GM12864 (cell line): ENCODE measurements around the gene GCLC.

Source experiments
- DNase-seq: peaks from one replicate; pipeline ENCODE4 v3.0.0-alpha.2; 2011; ENCODE audit warnings: low read depth
- H3K4me3 ChIP-seq: 2 replicates; pipeline ENCODE4 v1.5.1; 2011; ENCODE audit warnings: mild to moderate bottlenecking, low read depth, low read length, control low read depth
- TF ChIP-seq, protein P1 (sequence below): IDR thresholded peaks from 2 replicates; pipeline ENCODE4 v1.5.1; 2011; ENCODE audit warnings: low read depth, mild to moderate bottlenecking, moderate library complexity, low read length, control low read depth, inconsistent platforms; ENCODE audit errors: missing control alignments

Gene GCLC

GRCh38 chr6:53526000-53526399, 18.9 kb downstream of the GCLC start:
- no peak overlapping the region for H3K4me3 ChIP-seq
- TF ChIP-seq, protein P1, sequence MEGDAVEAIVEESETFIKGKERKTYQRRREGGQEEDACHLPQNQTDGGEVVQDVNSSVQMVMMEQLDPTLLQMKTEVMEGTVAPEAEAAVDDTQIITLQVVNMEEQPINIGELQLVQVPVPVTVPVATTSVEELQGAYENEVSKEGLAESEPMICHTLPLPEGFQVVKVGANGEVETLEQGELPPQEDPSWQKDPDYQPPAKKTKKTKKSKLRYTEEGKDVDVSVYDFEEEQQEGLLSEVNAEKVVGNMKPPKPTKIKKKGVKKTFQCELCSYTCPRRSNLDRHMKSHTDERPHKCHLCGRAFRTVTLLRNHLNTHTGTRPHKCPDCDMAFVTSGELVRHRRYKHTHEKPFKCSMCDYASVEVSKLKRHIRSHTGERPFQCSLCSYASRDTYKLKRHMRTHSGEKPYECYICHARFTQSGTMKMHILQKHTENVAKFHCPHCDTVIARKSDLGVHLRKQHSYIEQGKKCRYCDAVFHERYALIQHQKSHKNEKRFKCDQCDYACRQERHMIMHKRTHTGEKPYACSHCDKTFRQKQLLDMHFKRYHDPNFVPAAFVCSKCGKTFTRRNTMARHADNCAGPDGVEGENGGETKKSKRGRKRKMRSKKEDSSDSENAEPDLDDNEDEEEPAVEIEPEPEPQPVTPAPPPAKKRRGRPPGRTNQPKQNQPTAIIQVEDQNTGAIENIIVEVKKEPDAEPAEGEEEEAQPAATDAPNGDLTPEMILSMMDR: no peak
- DNase-seq: no peak

GRCh38 chr6:53524455-53524815, 20.5 kb downstream of the GCLC start:
- no peak for DNase-seq
- TF ChIP-seq, protein P1: no peak
- no peak overlapping the region for H3K4me3 ChIP-seq

GRCh38 chr6:53523511-53524454, 21.1 kb downstream of the GCLC start:
- TF ChIP-seq, protein P1: no peak
- no peak overlapping the region for H3K4me3 ChIP-seq
- DNase-seq: no peak

DNA sequence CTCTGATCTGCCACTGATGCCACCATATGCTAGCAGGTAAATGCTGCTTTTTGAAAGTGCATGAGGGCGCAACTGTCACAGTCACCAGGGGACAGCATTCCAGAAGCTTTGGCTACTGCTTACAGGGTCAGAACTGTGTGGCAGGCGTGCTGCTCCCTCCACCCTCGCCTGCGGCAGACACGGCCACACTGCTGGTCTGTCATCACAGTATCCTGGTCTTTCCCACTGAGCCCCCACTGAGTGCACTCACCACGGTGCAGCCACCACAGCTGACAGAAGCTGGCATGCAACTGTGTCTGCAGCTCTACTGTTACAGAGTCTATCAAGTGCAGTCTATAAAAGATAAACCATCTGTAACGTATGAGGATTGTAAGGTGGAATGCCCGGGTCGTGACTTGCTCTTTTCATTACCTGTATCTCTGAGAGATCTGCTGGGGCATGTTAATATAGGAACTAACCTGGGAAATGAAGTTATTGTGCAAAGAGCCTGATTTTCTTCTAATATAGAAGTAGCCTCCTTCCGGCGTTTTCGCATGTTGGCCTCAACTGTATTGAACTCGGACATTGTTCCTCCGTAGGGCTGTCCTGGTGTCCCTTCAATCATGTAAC, 24.5 kb downstream of the GCLC start:
- H3K4me3 ChIP-seq: no peak overlapping the region
- no peak for DNase-seq
- TF ChIP-seq, protein P1: no peak

- TF ChIP-seq, protein P1: no peak
- DNase-seq: no peak
- no peak overlapping the region for H3K4me3 ChIP-seq
Observed at GRCh38 chr6:53518862-53519261, 26.0 kb downstream of the GCLC start.

DNA sequence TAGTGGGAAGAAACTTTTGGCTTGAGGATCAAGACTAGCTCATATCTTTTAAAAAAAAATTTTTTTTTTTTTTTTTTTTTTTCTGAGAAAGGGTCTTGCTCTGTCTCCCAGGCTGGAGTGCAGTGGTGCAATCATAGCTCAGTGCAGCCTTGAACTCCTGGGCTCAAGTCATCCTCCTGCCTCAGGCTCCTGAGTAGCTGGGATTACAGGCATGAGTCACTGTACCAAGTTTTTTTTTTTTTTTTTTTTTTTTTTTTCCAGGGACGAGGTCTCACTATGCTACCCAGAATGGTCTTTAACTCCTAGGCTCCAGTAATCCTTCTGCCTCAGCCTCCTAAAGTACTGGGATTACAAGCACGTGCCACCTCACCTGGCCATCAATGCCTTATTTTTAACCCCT, 27.9 kb downstream of the GCLC start:
- no peak for DNase-seq
- H3K4me3 ChIP-seq: no peak overlapping the region
- TF ChIP-seq, protein P1: no peak
